Measurements from ENCODE around the gene TSHZ2. TPM values are rescaled to one million over a fixed set of nuclear protein-coding genes. Genes with fewer than 3 reads are reported as not detected.

Gene TSHZ2
- total and polyA plus RNA-seq, 9 donors: 7.3 to 23.1 (median 12.5) TPM

DNA sequence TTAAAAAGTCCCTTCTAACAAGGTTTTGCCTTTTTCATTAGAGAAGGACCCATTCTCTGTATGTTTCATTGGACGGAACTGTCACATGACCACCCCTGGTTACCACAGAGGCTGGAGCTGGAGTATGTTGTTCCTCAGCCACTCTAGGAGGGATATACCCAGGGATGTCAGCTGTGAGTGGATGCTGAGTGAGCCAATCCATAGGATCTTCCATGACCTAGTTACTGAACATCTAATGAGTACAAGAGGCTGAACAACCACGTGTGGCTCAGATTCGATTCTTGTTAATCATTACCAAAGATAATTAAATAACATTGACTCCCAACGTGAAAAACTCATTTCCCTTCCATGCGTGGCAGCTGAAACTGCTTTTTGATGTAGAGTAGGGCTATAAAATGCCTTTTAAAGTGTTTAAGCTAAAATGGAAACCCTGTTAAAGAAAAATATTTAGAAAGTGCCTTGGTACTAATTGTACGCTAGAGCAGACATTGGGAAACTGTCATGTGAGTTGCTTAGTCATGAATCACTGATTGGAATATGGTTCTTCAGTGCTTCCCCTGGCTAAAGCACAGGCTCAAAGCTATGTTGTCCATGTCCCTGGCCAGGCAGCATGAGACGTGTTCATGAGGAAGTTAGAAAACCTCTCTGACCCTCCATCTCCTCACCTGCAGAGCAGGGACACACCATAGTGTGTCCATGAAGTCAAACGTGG, 365.4 kb downstream of the TSHZ2 start:
- no peak overlapping the region for H3K27ac ChIP-seq (ENCODE audit: low read length)
- H3K4me3 ChIP-seq (ENCODE audit: low read length): no peak overlapping the region
- WGBS (ENCODE audit: insufficient coverage): 90% methylated on average over 2 of the region's 8 CpGs
- DNase-seq: no peak
- H3K9me3 ChIP-seq (replicated peaks; ENCODE audit: control insufficient read depth, low read depth, low read length): no peaks in the 10 kb centered on the region
- H3K27me3 ChIP-seq (ENCODE audit: control insufficient read depth, insufficient read depth, low read length): no peaks in the 10 kb centered on the region
- H3K36me3 ChIP-seq (ENCODE audit: control insufficient read depth, insufficient read depth, low read length): no peaks in the 10 kb centered on the region
- H3K4me1 ChIP-seq (ENCODE audit: control insufficient read depth, insufficient read depth, low read length): peaks cover 6% of the 10 kb centered on the region

- 77% methylated on average over 3 of the region's 4 CpGs for WGBS (ENCODE audit: insufficient coverage)
Observed at GRCh38 chr20:53338716-53339115, 366.6 kb downstream of the TSHZ2 start.

DNA sequence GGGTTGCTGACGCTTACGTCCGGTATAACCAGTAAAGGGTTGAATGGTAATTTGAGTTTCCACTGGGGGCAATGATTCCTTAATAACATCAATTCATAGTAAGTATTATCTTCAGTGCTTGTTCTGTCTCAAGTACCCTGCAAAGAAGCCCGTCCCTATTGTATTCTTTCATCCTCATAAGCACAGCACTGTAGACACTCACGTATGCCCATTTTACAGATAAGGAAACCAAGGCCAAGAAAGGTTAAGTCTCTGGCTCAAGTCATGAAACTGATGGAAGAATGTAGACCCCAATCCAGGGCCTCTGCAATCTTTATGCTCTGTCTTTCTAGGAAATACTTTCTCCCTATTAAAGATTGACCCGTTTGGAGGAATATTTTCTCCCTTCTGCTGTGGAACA, 370.3 kb downstream of the TSHZ2 start:
- Histone ChIP-seq H3K36me3 (ENCODE audit: control insufficient read depth, insufficient read depth, low read length) (no peaks in the 10 kb centered on the region), H3K27ac (ENCODE audit: low read length) (no peak overlapping the region), H3K4me3 (ENCODE audit: low read length) (no peak overlapping the region), H3K27me3 (ENCODE audit: control insufficient read depth, insufficient read depth, low read length) (no peaks in the 10 kb centered on the region), H3K9me3 (replicated peaks; ENCODE audit: control insufficient read depth, low read depth, low read length) (no peaks in the 10 kb centered on the region), H3K4me1 (ENCODE audit: control insufficient read depth, insufficient read depth, low read length) (no peaks in the 10 kb centered on the region)
- no peak for DNase-seq
- WGBS (ENCODE audit: insufficient coverage): no CpG with 5 or more reads among the region's 6 CpGs

More at GRCh38 chr20:53338716-53339115, 366.6 kb downstream of the TSHZ2 start:
- H3K4me3 ChIP-seq (ENCODE audit: low read length): no peak overlapping the region
- H3K27me3 ChIP-seq (ENCODE audit: control insufficient read depth, insufficient read depth, low read length): no peaks in the 10 kb centered on the region
- H3K27ac ChIP-seq (ENCODE audit: low read length): no peak overlapping the region
- DNase-seq: no peak
- H3K4me1 ChIP-seq (ENCODE audit: control insufficient read depth, insufficient read depth, low read length): peaks cover 2% of the 10 kb centered on the region
- no peaks in the 10 kb centered on the region for H3K36me3 ChIP-seq (ENCODE audit: control insufficient read depth, insufficient read depth, low read length)
- no peaks in the 10 kb centered on the region for H3K9me3 ChIP-seq (replicated peaks; ENCODE audit: control insufficient read depth, low read depth, low read length)

DNA sequence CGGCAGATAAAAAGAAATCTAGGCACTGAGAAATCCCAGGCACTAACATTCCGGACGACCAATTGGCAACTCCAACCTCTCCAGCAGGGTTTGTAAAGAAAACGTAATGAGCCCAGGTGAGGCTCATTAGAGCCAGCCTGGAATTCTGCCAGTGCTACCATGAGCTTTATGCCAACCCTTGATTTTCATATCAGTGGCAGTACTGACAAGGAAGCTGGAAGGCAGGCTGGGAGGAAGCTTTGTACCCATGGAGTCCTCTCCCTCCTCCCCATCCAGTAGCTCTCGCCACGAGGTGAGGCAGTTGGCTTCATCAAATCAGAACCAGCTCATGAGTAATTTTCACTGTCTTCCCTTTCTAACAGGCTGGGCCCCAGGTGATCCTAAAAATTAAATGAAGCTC, 371.3 kb downstream of the TSHZ2 start:
- no peak overlapping the region for H3K4me3 ChIP-seq (ENCODE audit: low read length)
- no peaks in the 10 kb centered on the region for H3K9me3 ChIP-seq (replicated peaks; ENCODE audit: control insufficient read depth, low read depth, low read length)
- H3K36me3 ChIP-seq (ENCODE audit: control insufficient read depth, insufficient read depth, low read length): no peaks in the 10 kb centered on the region
- DNase-seq: no peak
- no peaks in the 10 kb centered on the region for H3K27me3 ChIP-seq (ENCODE audit: control insufficient read depth, insufficient read depth, low read length)
- WGBS (ENCODE audit: insufficient coverage): 76% methylated on average over 3 of the region's 6 CpGs
- H3K4me1 ChIP-seq (ENCODE audit: control insufficient read depth, insufficient read depth, low read length): no peaks in the 10 kb centered on the region
- no peak overlapping the region for H3K27ac ChIP-seq (ENCODE audit: low read length)

DNA sequence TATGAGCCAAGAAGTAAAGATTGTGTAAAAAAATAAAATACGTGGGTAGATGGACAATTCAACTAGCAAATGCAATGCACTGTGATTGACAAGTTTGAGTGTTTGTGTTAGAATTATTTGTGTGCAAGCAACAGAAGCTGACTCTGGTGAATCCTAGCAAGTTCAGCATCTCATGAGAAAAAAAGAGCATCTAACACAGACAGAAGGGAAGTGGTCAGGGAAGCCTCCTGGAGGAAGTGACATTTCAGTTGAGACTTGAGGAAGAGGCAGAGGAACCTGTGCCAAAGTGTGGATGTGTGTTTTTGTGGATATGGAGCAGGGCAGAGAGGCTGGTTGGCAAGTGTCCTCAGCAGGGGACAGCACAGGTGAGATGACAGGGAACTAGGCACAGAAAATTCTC, 372.7 kb downstream of the TSHZ2 start:
- Histone ChIP-seq H3K4me1 (ENCODE audit: control insufficient read depth, insufficient read depth, low read length) (no peaks in the 10 kb centered on the region), H3K9me3 (replicated peaks; ENCODE audit: control insufficient read depth, low read depth, low read length) (no peaks in the 10 kb centered on the region), H3K27ac (ENCODE audit: low read length) (no peak overlapping the region), H3K4me3 (ENCODE audit: low read length) (no peak overlapping the region), H3K36me3 (ENCODE audit: control insufficient read depth, insufficient read depth, low read length) (no peaks in the 10 kb centered on the region), H3K27me3 (ENCODE audit: control insufficient read depth, insufficient read depth, low read length) (no peaks in the 10 kb centered on the region)
- no peak for DNase-seq
- WGBS (ENCODE audit: insufficient coverage): no CpG with 5 or more reads among the region's 1 CpG

- Histone ChIP-seq H3K4me3 (ENCODE audit: low read length) (no peak overlapping the region), H3K27ac (ENCODE audit: low read length) (no peak overlapping the region), H3K27me3 (ENCODE audit: control insufficient read depth, insufficient read depth, low read length) (no peaks in the 10 kb centered on the region), H3K9me3 (replicated peaks; ENCODE audit: control insufficient read depth, low read depth, low read length) (no peaks in the 10 kb centered on the region), H3K4me1 (ENCODE audit: control insufficient read depth, insufficient read depth, low read length) (no peaks in the 10 kb centered on the region), H3K36me3 (ENCODE audit: control insufficient read depth, insufficient read depth, low read length) (no peaks in the 10 kb centered on the region)
- WGBS (ENCODE audit: insufficient coverage): 77% methylated on average over 11 of the region's 18 CpGs
- no peak for DNase-seq
Observed at GRCh38 chr20:53345536-53346334, 373.6 kb downstream of the TSHZ2 start.

DNA sequence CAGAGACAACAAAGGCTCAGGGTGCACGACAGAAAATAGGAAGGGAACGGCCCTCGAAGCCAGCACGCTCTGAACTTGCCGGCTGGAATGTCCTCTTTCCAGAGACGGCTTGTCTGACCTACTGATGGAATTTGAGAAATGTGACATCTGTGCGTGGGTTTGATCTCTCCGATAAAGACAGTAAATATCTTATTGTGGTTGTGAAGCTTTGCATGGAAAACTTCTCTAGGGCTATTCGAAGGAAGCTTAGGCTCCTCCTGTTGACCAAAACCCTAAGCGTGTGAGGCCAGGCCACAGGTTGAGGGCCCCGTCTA, 374.1 kb downstream of the TSHZ2 start:
- no peaks in the 10 kb centered on the region for H3K4me1 ChIP-seq (ENCODE audit: control insufficient read depth, insufficient read depth, low read length)
- no peak for DNase-seq
- H3K27me3 ChIP-seq (ENCODE audit: control insufficient read depth, insufficient read depth, low read length): no peaks in the 10 kb centered on the region
- no peaks in the 10 kb centered on the region for H3K36me3 ChIP-seq (ENCODE audit: control insufficient read depth, insufficient read depth, low read length)
- 65% methylated on average over 9 of the region's 11 CpGs for WGBS (ENCODE audit: insufficient coverage)
- H3K9me3 ChIP-seq (replicated peaks; ENCODE audit: control insufficient read depth, low read depth, low read length): no peaks in the 10 kb centered on the region
- H3K27ac ChIP-seq (ENCODE audit: low read length): no peak overlapping the region
- no peak overlapping the region for H3K4me3 ChIP-seq (ENCODE audit: low read length)

GRCh38 chr20:53349730-53350129, 377.6 kb downstream of the TSHZ2 start:
- peak; percentile 36 for DNase-seq
- no peak overlapping the region for H3K4me3 ChIP-seq (ENCODE audit: low read length)
- WGBS (ENCODE audit: insufficient coverage): 80% methylated on average over 1 of the region's 2 CpGs
- H3K4me1 ChIP-seq (ENCODE audit: control insufficient read depth, insufficient read depth, low read length): no peaks in the 10 kb centered on the region
- H3K9me3 ChIP-seq (replicated peaks; ENCODE audit: control insufficient read depth, low read depth, low read length): no peaks in the 10 kb centered on the region
- H3K27ac ChIP-seq (ENCODE audit: low read length): no peak overlapping the region
- H3K36me3 ChIP-seq (ENCODE audit: control insufficient read depth, insufficient read depth, low read length): no peaks in the 10 kb centered on the region
- no peaks in the 10 kb centered on the region for H3K27me3 ChIP-seq (ENCODE audit: control insufficient read depth, insufficient read depth, low read length)

GRCh38 chr20:53352727-53353440, 380.7 kb downstream of the TSHZ2 start:
- no peaks in the 10 kb centered on the region for H3K4me1 ChIP-seq (ENCODE audit: control insufficient read depth, insufficient read depth, low read length)
- no peak for DNase-seq
- no CpG with 5 or more reads among the region's 6 CpGs for WGBS (ENCODE audit: insufficient coverage)
- H3K4me3 ChIP-seq (ENCODE audit: low read length): no peak overlapping the region
- H3K36me3 ChIP-seq (ENCODE audit: control insufficient read depth, insufficient read depth, low read length): no peaks in the 10 kb centered on the region
- H3K27ac ChIP-seq (ENCODE audit: low read length): no peak overlapping the region
- peaks cover 4% of the 10 kb centered on the region for H3K9me3 ChIP-seq (replicated peaks; ENCODE audit: control insufficient read depth, low read depth, low read length)
- no peaks in the 10 kb centered on the region for H3K27me3 ChIP-seq (ENCODE audit: control insufficient read depth, insufficient read depth, low read length)

DNA sequence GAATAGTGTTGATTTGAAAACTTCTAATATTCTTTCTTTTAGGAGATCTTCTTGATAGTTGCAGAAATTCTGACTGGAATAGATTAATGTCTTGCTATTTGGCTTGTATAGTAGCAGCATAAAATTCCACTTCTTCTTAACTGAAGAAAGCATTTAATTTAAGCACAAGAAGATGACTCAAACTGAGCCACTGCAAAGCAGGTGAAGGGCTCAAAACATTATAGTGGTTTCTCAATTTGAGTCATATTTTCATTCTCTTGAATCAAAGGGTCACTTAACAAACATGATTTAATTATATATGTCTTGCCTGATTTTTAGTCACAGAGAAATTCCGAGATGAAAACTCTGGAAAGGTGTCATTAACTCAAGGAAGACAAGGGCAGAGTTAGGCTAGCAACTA, 382.2 kb downstream of the TSHZ2 start:
- Histone ChIP-seq H3K27ac (ENCODE audit: low read length) (no peak overlapping the region), H3K9me3 (replicated peaks; ENCODE audit: control insufficient read depth, low read depth, low read length) (peaks cover 4% of the 10 kb centered on the region), H3K36me3 (ENCODE audit: control insufficient read depth, insufficient read depth, low read length) (no peaks in the 10 kb centered on the region), H3K4me3 (ENCODE audit: low read length) (no peak overlapping the region), H3K4me1 (ENCODE audit: control insufficient read depth, insufficient read depth, low read length) (no peaks in the 10 kb centered on the region), H3K27me3 (ENCODE audit: control insufficient read depth, insufficient read depth, low read length) (no peaks in the 10 kb centered on the region)
- no peak for DNase-seq
- WGBS (ENCODE audit: insufficient coverage): no CpG with 5 or more reads among the region's 1 CpG
